GM18526 (cell line): ENCODE data around the gene RAE1.

Source experiments
- POLR2A ChIP-seq: IDR thresholded peaks from 3 replicates; pipeline ENCODE4 v1.6.1; 2011; ENCODE audit not compliant: insufficient read length; ENCODE audit errors: extremely low read depth

RAE1 gene

GRCh38 chr20:57407541-57407956 is 56.5 kb downstream of the RAE1 start:
- no peak for TF ChIP-seq POLR2A

GRCh38 chr20:57408131-57408530 is 57.1 kb downstream of the RAE1 start:
- TF ChIP-seq POLR2A, result no peak

- no peak for TF ChIP-seq POLR2A
These were observed 57.6 kb downstream of the RAE1 start for GRCh38 chr20:57408536-57409233.

GRCh38 chr20:57409316-57409671 is 58.2 kb downstream of the RAE1 start:
- peak; percentile 22 for TF ChIP-seq POLR2A

GRCh38 chr20:57409672-57410397 is 58.8 kb downstream of the RAE1 start:
- no peak for TF ChIP-seq POLR2A

GRCh38 chr20:57410398-57410920 is 59.4 kb downstream of the RAE1 start:
- TF ChIP-seq POLR2A, result no peak

- TF ChIP-seq POLR2A, result no peak
These were observed 59.9 kb downstream of the RAE1 start for GRCh38 chr20:57410924-57411323.

- no peak for TF ChIP-seq POLR2A
These were observed 60.6 kb downstream of the RAE1 start for GRCh38 chr20:57411406-57412283.

- TF ChIP-seq POLR2A, result no peak
These were observed 61.4 kb downstream of the RAE1 start for GRCh38 chr20:57412347-57413029.

GRCh38 chr20:57413986-57414385 is 62.9 kb downstream of the RAE1 start:
- TF ChIP-seq POLR2A, result no peak

- no peak for TF ChIP-seq POLR2A
These were observed 64.0 kb downstream of the RAE1 start for GRCh38 chr20:57414867-57415592.

- no peak for TF ChIP-seq POLR2A
These were observed 64.7 kb downstream of the RAE1 start for GRCh38 chr20:57415771-57416170.

- TF ChIP-seq POLR2A, result no peak
These were observed 65.4 kb downstream of the RAE1 start for GRCh38 chr20:57416296-57417022.

- no peak for TF ChIP-seq POLR2A
These were observed 66.1 kb downstream of the RAE1 start for GRCh38 chr20:57417051-57417689.
